Suprapubic skin (tissue), 4 donors: ENCODE data around the gene PDHX. TPM values are rescaled to one million over a fixed set of nuclear protein-coding genes. Genes with fewer than 3 reads are reported as not detected.

Source experiments
- DNase-seq, 2 donors: peaks; one replicate each; pipeline ENCODE4 v3.0.0-alpha.2; 2019; ENCODE audit warnings: low spot score in 2 of 2
- H3K27ac ChIP-seq: fragments of 200-600 bp; sonication (generic); one replicate; pipeline ENCODE4 v1.5.1; 2019
- H3K27me3 ChIP-seq: fragments of 200-600 bp; sonication (generic); one replicate; pipeline ENCODE4 v1.5.1; 2019
- H3K36me3 ChIP-seq: fragments of 200-600 bp; sonication (generic); one replicate; pipeline ENCODE4 v1.5.1; 2019
- H3K4me1 ChIP-seq: fragments of 200-600 bp; sonication (generic); one replicate; pipeline ENCODE4 v1.5.1; 2019
- H3K4me3 ChIP-seq: fragments of 200-600 bp; sonication (generic); one replicate; pipeline ENCODE4 v1.5.1; 2019; ENCODE audit warnings: mild to moderate bottlenecking
- H3K9me3 ChIP-seq: fragments of 200-600 bp; sonication (generic); one replicate; pipeline ENCODE4 v1.5.1; 2019
- CTCF ChIP-seq, 2 donors: fragments of 200-600 bp in 1 of 2; fragments of 450-650 bp in 1 of 2; sonication (generic) in 1 of 2; IDR thresholded peaks; one replicate each; pipeline ENCODE4 v1.5.1; 2016 to 2019; ENCODE audit warnings: antibody characterized with exemption in 2 of 2, mild to moderate bottlenecking in 1 of 2, moderate library complexity in 1 of 2
- EP300 ChIP-seq: sonication (generic); formaldehyde crosslinking; IDR thresholded peaks from one replicate; pipeline ENCODE4 v1.6.1; 2017; ENCODE audit warnings: antibody characterized with exemption
- POLR2A ChIP-seq, 2 donors: fragments of 450-650 bp; IDR thresholded peaks; one replicate each; pipeline ENCODE4 v1.6.1; 2017; ENCODE audit warnings: antibody characterized with exemption in 2 of 2, mild to moderate bottlenecking in 2 of 2, moderate library complexity in 2 of 2
- POLR2AphosphoS5 ChIP-seq, 3 donors: sonication (generic); formaldehyde crosslinking; IDR thresholded peaks; one replicate each; pipeline ENCODE4 v1.6.1; 2017; ENCODE audit warnings: antibody characterized with exemption in 3 of 3
- WGBS: methylation state at CpG from one replicate; pipeline ENCODE4 v1.1.5; 2018; 5-methylcytosine and 5-hydroxymethylcytosine counted together
- total RNA-seq, 4 donors: library from RNA; depleted of rRNA; stranded (reverse); fragments of >200 nt; gene quantifications; one replicate each; pipeline ENCODE4 v1.1.0, GENCODE V29; 2016

PDHX gene
- total RNA-seq, 4 donors from 2014 or later: 19.7 to 37.7 (median 23.8) TPM

GRCh38 chr11:35040221-35040942 is 124.0 kb downstream of the PDHX start:
- Histone ChIP-seq H3K27me3 (no peaks in the 10 kb centered on the region), H3K9me3 (no peaks in the 10 kb centered on the region), H3K36me3 (no peaks in the 10 kb centered on the region), H3K27ac (peak overlapping the region; percentile 84), H3K4me3 (peak overlapping the region; percentile 33), H3K4me1 (peaks cover 68% of the 10 kb centered on the region)
- DNase-seq: no peak
- 50% methylated on average over 12 of the region's 12 CpGs for WGBS
- TF ChIP-seq EP300: no peak
- TF ChIP-seq POLR2AphosphoS5 (IDR thresholded peaks at IDR 0.05): peak in 1 of 3 donors; percentile 30
- TF ChIP-seq CTCF (IDR thresholded peaks at IDR 0.05): no peak

GRCh38 chr11:35041070-35041554 is 124.7 kb downstream of the PDHX start:
- no peak for DNase-seq
- no peak for TF ChIP-seq EP300
- TF ChIP-seq POLR2AphosphoS5 (IDR thresholded peaks at IDR 0.05): no peak
- TF ChIP-seq CTCF (IDR thresholded peaks at IDR 0.05): no peak
- TF ChIP-seq POLR2A (IDR thresholded peaks at IDR 0.05): no peak
- Histone ChIP-seq H3K27me3 (no peaks in the 10 kb centered on the region), H3K27ac (peak overlapping the region; percentile 84), H3K36me3 (no peaks in the 10 kb centered on the region), H3K4me3 (peak overlapping the region; percentile 33), H3K4me1 (peaks cover 64% of the 10 kb centered on the region), H3K9me3 (no peaks in the 10 kb centered on the region)
- 77% methylated on average over 4 of the region's 4 CpGs for WGBS

- TF ChIP-seq POLR2A (IDR thresholded peaks at IDR 0.05) (no peak), EP300 (no peak), CTCF (IDR thresholded peaks at IDR 0.05) (no peak), POLR2AphosphoS5 (IDR thresholded peaks at IDR 0.05) (no peak)
- Histone ChIP-seq H3K4me3 (no peak overlapping the region), H3K27me3 (no peaks in the 10 kb centered on the region), H3K9me3 (no peaks in the 10 kb centered on the region), H3K36me3 (no peaks in the 10 kb centered on the region), H3K4me1 (peaks cover 54% of the 10 kb centered on the region), H3K27ac (no peak overlapping the region)
- DNase-seq: no peak
Observed at GRCh38 chr11:35042224-35042623, 125.8 kb downstream of the PDHX start.

DNA sequence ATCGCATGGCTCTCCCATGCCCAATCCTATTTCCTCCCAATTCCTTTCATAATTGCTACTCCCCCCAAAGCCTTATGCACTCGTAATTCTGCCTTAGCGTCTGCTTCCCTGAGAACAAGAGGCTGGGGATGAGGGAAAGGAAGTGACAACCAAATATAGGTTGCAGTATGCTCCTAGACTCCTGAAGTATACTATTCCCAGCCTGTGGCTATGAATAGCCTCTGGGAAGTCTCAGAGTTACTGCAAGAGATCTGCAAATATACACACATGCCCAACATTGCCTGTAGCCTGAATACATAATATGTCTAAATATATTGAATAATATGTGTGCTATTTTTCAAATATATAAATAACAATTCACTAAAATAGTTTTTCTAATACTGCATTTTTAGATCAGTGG is 126.5 kb downstream of the PDHX start:
- no peak overlapping the region for H3K27ac ChIP-seq
- peaks cover 53% of the 10 kb centered on the region for H3K4me1 ChIP-seq
- DNase-seq: no peak
- H3K36me3 ChIP-seq: no peaks in the 10 kb centered on the region
- H3K4me3 ChIP-seq: no peak overlapping the region
- H3K27me3 ChIP-seq: no peaks in the 10 kb centered on the region
- no peaks in the 10 kb centered on the region for H3K9me3 ChIP-seq
- no peak for TF ChIP-seq EP300
- no peak for TF ChIP-seq POLR2A (IDR thresholded peaks at IDR 0.05)
- no peak for TF ChIP-seq CTCF (IDR thresholded peaks at IDR 0.05)
- TF ChIP-seq POLR2AphosphoS5 (IDR thresholded peaks at IDR 0.05): no peak
- 77% methylated on average over 3 of the region's 3 CpGs for WGBS

DNA sequence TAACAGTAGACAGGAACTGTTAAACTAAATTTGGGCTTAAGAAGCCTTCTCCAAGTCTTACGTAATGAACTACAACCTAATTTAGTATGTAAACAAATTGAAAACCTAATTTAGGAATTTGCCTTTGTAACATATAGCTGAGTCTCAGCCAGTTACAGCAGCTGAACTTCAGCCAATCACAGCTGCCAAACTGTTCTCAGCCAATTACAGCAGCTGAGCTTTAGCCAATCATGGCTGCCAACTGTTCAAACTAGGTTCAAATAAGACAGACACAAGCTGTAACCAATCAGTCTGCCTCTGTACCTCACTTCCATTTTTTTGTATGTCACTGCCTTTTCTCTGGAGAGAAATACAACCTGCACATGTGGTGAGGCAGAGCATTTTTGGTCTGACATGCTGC is 127.5 kb downstream of the PDHX start:
- DNase-seq: no peak
- no peak overlapping the region for H3K4me3 ChIP-seq
- peaks cover 52% of the 10 kb centered on the region for H3K4me1 ChIP-seq
- TF ChIP-seq POLR2AphosphoS5 (IDR thresholded peaks at IDR 0.05): no peak
- TF ChIP-seq POLR2A (IDR thresholded peaks at IDR 0.05): no peak
- no peak for TF ChIP-seq CTCF (IDR thresholded peaks at IDR 0.05)
- TF ChIP-seq EP300: no peak
- no peaks in the 10 kb centered on the region for H3K27me3 ChIP-seq
- no peaks in the 10 kb centered on the region for H3K36me3 ChIP-seq
- no peaks in the 10 kb centered on the region for H3K9me3 ChIP-seq
- no peak overlapping the region for H3K27ac ChIP-seq
- WGBS: 38% methylated on average over 1 of the region's 1 CpG
